ENCODE data around the gene SV2B.

SV2B gene

GRCh38 chr15:91271565-91272153 is 171.6 kb downstream of the SV2B start:
- TF ChIP-seq, protein P1, sequence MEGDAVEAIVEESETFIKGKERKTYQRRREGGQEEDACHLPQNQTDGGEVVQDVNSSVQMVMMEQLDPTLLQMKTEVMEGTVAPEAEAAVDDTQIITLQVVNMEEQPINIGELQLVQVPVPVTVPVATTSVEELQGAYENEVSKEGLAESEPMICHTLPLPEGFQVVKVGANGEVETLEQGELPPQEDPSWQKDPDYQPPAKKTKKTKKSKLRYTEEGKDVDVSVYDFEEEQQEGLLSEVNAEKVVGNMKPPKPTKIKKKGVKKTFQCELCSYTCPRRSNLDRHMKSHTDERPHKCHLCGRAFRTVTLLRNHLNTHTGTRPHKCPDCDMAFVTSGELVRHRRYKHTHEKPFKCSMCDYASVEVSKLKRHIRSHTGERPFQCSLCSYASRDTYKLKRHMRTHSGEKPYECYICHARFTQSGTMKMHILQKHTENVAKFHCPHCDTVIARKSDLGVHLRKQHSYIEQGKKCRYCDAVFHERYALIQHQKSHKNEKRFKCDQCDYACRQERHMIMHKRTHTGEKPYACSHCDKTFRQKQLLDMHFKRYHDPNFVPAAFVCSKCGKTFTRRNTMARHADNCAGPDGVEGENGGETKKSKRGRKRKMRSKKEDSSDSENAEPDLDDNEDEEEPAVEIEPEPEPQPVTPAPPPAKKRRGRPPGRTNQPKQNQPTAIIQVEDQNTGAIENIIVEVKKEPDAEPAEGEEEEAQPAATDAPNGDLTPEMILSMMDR (conservative IDR thresholded peaks at IDR 0.05; ENCODE audit: low read length): peak; percentile 88
- peak; percentile 62 for DNase-seq (ENCODE audit: low read depth)
- no peak overlapping the region for H3K4me3 ChIP-seq (ENCODE audit: low read length)

- DNase-seq (ENCODE audit: low read depth): no peak
- no peak overlapping the region for H3K4me3 ChIP-seq (ENCODE audit: low read length)
- TF ChIP-seq, protein P1 (conservative IDR thresholded peaks at IDR 0.05; ENCODE audit: low read length): no peak
Measured at GRCh38 chr15:91275844-91276243, 175.8 kb downstream of the SV2B start.

DNA sequence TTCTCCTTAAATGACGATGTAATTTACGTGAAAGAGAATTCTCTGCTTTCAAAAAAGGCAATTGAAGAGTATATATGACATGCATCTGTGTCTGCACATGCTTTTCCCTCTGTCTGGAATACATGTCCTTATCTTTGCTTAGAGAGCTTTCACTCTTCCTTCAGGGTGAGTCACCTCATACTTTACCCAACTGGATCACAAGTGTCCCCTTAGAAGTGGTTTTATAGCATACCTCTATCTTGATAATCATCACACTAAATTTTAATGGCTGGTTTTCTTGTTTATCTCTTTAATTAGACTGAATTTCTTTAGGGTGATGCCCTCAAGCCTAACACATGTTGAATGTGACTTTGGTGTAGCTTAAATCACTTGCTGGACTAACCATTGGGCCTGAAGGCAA is 178.9 kb downstream of the SV2B start:
- TF ChIP-seq, protein P1 (conservative IDR thresholded peaks at IDR 0.05; ENCODE audit: low read length): no peak
- H3K4me3 ChIP-seq (ENCODE audit: low read length): no peak overlapping the region
- DNase-seq (ENCODE audit: low read depth): no peak

GRCh38 chr15:91279486-91279885 is 179.4 kb downstream of the SV2B start:
- TF ChIP-seq, protein P1 (conservative IDR thresholded peaks at IDR 0.05; ENCODE audit: low read length): no peak

GRCh38 chr15:91281947-91282346 is 181.9 kb downstream of the SV2B start:
- TF ChIP-seq, protein P1 (conservative IDR thresholded peaks at IDR 0.05; ENCODE audit: low read length): no peak
- no peak overlapping the region for H3K4me3 ChIP-seq (ENCODE audit: low read length)
- peak; percentile 3 for DNase-seq (ENCODE audit: low read depth)

More at GRCh38 chr15:91279486-91279885, 179.4 kb downstream of the SV2B start:
- no peak for DNase-seq (ENCODE audit: low read depth)
- no peak overlapping the region for H3K4me3 ChIP-seq (ENCODE audit: low read length)

DNA sequence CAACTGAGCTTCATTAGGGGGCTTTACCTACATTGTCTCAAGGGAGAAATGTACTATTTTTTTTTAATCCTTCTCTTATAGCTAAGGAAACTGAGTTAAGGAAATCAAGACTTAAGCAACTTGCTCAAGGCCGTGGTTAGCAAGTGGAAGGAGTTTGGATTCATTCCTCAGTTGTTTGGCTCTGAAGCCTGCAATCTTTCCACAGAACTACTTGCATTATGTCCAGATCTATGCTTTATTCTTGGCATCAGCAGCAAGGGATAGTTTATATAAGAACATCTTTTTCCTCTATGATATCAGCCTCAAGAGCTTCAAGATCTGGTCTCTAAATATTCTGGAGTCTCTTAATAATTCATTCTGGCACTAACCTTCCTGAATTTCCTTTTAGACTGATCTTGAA is 182.4 kb downstream of the SV2B start:
- no peak overlapping the region for H3K4me3 ChIP-seq (ENCODE audit: low read length)
- DNase-seq (ENCODE audit: low read depth): no peak
- TF ChIP-seq, protein P1 (conservative IDR thresholded peaks at IDR 0.05; ENCODE audit: low read length): no peak

DNA sequence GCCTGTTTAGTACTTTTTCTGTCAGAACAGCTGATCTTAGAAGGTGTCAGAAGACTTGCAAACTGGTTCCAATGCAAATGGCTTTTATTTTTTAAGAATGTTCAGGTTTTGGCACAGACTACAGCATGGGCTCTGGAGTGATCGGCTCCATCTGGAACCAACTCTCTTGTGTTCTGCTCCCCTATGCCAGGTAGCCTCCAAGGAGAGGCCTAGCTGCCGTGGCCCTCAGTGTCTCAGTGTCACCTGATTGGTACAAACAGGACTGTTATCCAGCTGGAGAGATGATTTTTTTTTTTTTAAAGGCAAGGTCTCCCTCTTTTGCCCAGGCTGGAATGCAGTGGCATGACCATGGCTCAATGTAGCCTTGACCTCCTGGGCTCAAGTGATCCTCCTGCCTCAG is 183.1 kb downstream of the SV2B start:
- TF ChIP-seq, protein P1 (conservative IDR thresholded peaks at IDR 0.05; ENCODE audit: low read length): no peak
- no peak for DNase-seq (ENCODE audit: low read depth)
- H3K4me3 ChIP-seq (ENCODE audit: low read length): no peak overlapping the region

Data from AG10803 (cell line).